ENCODE results near the gene MAPKAP1.

MAPKAP1 gene

DNA sequence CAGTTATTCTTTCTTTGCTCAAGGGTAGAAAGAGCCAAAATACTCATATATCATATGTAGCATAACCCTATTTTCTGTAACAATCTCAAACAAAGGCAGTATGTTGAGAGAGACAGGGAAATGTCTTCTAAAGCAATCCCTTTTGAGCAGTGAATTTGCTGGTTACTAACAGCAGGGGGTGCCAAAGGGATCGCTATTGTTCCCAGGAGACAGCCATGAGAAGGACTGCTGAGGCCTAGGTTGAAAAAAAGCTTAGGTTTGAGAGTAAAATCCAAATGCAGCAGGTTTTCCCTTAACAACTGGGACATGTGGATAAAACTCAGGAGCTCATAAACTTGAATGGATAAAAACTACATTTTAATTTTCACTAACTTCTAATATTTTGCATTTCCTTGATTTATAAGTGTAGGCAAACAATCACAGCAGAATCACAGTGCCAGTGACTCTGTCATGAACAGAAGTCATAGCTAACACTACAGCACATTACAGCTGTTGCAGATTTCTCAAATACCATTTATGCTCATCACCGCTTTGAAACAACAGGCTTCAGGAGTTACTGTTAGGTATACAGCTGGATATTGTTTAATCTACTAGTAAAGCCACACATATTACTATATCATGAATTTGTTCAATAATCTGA, 148.4 kb downstream of the MAPKAP1 start:
- peak; percentile 56 to 72 for DNase-seq

DNA sequence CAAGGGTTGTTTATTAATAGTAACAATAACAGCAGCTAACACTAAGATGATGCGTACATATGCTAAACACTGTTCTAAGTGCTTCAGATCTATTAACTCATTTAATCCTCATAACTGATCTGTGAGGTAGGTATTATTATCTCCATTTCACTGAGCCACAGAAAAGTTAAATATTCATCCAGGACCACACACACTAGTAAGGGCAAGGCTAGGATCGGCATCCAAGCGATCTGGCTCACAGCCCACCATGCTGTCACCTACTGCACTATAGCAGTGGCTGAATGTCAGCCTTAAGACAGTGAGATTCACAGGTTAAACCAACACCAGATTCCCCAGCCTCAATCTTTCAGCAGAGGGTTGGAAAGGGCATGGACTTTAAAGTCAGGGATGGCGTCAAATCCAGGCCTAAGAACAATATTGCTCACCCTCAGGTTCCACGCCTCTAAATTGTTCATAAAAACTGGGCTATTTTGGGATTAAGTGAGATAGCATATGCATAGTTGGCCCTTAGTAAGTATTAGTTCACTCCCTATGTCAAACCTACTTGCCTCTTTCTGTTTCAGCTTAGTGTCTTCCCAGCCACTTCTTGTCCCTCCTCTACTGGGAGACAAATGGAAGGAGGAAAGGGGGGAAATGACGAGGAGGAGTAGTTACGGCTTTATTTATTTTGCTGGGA, 150.8 kb downstream of the MAPKAP1 start:
- DNase-seq, result no peak

DNA sequence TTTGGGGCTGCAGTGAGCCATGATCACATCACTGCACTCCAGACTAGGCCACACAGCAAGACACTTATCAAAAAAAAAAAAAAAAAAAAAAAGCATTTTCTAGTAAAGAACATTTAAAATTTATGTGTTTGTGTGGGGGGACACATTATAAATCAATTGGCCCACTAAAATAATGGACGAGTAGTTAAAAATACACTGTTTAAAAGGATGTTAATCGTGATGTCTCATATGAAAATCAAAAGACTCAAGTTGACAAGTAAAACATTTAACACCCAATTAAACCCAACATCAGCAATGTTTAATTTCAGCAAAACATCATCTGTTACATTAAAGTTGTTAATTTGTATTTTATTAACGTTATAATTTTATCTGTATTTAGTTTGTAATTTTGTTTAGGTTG, 152.3 kb downstream of the MAPKAP1 start:
- no peak for DNase-seq

DNA sequence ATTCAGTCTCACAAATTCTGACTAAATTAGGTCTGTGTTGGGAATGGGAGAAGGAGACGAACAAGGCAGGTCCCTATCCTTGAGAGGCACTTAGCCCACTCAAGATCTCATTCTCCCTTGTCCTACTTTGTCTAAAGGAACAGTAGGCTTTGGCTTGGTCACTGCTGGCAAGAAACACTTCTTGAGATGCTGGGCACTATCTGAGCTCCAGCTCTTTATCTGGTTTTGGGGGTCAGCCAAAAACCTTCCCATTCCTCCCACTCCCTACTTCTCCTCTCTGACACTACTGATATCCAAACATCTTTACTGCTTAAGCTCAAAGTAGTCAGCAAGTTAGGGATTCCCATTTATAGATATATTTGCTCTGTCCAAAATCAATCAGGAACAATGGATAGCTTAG, 155.2 kb downstream of the MAPKAP1 start:
- no peak for DNase-seq

DNA sequence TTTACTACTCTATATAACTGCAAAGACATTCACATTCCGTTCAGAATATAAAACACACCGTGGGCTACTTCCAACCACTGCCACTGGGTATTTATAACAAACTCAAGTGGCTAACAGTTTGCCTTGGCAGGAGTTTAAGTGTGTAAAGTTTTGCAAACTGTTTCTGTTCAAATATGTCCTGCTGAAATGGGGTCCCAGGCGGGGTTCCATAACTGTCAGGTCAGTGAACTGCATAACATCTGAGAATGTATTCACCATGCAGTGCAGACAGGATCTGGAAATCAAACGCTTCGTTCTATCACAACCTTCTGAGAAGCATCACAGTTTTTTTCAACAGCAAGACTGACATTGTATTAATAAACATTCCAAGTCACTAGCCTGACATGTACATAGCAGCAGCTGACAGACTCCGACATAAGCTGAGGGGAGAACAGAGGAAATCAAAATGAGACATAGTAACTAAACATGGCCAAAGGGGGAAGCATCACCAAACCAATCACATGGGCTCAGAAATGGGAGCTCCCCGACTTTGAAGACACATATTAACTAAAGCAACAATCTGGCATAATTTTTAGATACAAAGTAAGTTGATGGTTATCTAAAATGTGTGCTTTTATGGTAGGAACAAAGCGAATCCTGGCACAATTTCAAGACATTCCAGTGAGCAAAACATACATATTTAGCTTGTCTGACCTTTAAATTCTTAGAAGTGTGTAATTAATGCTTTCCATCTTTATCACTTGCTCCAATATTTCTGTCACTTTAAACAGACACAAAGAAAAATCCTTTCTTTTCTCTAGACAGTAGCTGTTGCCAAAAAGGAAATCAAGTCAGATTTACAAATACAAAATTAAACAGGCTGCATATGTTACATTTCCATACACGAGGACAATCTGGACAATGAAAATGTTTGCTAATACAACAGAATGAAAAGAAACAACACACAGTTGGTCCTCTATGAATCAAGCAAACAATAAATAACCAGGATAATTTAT, 156.8 kb downstream of the MAPKAP1 start:
- DNase-seq, result no peak

DNA sequence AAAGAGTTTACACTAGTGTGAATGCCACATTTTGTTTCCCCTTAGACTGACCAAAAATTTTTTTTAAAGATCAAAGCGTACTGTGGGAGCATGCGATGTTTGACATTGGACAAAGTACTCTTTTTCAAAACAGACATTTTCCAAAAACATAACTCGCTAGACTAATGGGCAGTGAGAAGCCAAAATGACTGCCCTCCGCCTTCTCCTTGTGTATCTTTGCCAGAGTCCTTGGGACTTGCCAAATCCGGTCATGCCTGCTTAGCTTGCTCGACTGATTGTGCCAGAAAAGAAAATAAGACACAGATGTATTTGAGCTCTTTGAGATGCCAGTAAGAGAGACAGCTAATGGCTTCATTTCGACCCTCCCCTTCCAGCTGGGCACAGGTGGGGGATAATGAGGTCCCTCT, 157.5 kb downstream of the MAPKAP1 start:
- DNase-seq, result peak in 1 of 2 experiments; percentile 55

DNA sequence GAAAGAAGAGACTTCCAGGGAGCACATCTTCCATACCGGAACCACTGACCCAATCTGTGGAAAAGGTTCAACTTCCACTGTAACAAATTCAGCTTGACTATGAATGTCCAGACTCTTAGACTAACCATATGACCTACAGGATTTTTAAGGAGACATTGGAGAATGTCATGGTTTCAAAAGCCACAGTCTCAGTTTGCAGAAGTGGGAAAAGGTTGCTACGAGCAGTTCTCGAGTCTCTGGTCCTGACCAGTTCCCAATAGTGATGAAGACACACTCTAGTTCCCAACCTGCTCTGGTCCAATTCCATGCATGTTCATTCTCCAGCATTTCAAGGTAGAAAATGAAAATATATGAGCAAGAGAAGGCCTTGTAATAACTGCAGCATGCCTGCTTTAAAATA, 158.0 kb downstream of the MAPKAP1 start:
- DNase-seq, result no peak

DNA sequence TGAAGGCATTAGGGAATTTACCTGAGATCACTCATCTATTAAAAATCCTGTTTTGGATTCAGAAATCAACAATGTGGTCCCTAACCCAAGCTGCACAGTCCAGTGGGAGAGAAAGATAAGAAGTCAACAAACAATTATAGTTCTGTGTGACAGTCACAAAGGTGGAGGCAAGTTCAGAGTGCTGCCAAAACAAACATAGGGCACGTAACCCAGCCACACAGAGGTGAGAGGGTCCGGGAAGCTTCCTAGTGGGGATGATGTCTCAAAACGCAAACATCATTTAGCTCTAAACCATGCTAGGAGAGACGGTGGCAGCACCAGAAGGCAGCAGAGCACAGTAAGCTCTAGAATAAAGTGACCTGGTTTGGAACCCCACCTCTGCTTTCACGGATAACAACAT, 158.9 kb downstream of the MAPKAP1 start:
- no peak for DNase-seq

DNA sequence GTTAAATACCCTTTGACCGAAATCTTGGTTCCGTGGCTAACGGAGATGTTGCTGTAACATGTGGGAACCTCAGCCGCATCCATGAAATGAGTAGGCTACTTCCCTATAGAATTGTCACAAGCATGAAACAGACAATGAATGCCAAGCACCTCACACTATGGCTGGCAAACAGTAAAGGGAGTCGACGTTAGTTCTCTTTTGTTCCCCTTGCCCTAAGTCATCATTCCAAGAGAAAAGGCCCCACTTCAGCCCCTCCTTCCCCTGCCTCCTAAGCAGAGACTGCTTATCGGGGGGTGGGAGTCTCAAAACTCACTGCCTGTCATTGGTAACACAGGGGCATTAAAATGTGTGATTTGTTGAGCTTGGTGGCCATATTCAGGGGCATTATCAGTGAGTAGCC, 159.6 kb downstream of the MAPKAP1 start:
- DNase-seq, result no peak

DNA sequence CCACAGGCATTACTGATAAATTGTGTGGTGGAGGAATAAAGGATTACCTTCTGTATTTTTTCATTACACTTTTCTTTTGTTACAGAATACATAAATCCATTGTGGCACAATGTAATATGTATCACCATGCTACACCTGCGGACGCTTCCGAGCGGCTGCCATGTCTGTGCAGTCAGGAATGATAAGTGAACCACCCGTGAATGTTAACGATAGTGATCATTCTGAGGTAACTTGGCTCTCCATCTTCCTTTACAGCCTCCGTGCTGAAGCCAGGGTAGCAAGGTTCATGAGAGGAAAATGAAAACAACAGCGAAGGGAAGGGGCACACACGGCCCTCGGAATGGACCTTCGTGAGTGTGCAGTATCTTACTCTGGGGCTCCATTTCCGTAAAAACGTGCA, 161.2 kb downstream of the MAPKAP1 start:
- DNase-seq, result no peak

DNA sequence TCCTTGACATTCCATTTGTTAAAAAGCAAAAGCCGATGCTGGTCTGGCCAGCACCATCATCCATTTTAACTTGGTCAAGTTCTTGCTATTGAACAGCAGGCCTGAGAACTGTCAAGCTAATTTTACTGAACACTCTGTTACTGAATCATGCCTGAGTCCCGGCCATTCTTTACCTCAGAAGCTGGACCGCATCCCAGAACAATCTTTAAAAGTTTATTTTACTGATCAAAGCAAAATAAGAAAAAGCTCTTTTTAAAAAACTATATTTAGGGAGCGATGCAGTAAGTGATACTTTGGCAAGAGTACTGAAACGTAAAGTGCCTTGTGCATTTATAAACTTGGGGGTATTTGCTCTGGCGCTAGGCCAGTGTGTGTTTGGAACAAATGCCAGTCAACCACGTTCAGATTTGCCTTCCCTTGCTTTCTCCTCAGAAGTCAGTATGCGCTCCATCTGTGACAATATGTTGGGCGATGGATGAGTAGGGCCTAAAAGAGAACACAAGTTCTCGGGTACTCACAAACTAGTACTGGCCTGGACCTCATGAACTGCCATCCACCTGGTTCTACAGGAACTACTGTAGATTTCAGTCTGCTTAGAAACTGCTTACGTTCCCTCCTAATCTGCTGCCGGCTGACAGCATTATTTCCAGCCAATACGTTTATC, 161.9 kb downstream of the MAPKAP1 start:
- DNase-seq, result peak in 1 of 2 experiments; percentile 52

DNA sequence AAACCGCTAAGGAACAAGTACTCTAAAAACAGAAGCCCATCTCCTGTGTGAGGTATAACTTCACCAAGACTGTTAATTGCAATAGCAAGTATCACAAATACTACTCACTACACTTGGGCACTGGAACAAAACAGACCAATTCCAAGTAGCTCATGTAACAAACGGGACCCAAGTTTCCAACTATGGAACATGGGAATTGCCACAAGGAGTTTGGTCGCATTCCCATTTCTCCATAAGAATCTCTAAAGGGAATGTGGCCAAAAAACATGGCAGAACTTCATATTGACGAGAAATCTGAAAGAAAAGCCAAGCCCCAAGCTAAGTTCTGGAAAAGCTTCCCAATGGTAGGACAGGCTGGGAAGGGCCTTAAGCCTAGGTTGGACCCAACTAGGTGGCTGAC, 162.5 kb downstream of the MAPKAP1 start:
- DNase-seq, result no peak

DNA sequence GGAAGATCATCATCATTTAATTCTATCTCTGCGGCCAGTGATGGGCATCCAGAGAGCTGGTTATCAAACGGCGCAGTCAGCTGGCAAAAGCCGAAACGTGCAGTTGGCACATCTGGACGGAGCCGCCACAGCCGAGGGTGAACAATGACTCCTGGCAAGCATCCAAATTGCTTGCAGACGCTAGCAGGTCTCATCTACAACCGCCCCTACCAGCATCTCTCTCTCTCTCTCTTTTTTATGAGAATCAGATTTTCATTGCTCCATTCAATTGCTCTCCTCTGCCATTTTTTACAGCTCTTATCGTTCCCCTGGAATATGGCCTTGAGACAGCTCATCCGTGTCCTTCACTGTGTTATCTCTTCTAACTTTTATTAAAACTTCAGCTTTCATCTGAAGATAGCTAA, 165.2 kb downstream of the MAPKAP1 start:
- peak; percentile 75 to 89 for DNase-seq

DNA sequence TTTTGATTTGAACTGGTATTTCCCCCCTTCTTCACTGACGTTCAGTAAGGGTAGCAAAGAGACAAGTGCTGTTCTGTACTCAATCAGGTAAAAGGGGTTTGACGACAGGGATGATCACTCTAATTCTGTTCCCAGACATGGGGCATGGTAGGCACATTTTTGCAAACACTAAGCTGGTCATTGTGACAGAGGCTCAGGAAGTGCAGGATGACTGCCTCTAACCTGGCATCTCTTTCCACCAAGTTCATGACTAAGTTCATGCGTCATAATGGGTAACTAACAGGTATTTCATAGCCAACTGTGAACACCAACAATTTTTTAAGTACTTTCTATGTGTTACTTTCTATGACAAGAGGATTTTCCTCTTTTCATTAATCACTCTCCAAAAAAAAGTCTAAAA, 166.5 kb downstream of the MAPKAP1 start:
- no peak for DNase-seq

DNA sequence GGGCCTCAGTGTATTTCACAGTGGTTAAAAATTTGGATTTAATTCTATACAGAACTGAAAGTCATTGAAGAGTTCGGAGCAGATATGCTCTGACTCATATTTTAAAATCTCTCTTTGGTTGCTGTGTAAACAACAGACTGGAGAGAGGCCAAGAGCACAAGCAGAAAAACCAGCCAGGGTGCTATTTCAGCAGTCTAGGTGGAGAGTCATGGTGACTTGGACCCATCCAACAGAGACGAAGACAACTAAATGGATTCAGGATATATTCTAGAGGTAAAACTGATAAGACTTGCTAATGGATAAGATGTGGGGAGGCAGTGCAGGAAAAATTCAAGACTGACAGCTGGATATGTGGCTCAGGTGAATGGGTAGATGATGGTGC, 168.9 kb downstream of the MAPKAP1 start:
- peak; percentile 50 to 87 for DNase-seq

DNA sequence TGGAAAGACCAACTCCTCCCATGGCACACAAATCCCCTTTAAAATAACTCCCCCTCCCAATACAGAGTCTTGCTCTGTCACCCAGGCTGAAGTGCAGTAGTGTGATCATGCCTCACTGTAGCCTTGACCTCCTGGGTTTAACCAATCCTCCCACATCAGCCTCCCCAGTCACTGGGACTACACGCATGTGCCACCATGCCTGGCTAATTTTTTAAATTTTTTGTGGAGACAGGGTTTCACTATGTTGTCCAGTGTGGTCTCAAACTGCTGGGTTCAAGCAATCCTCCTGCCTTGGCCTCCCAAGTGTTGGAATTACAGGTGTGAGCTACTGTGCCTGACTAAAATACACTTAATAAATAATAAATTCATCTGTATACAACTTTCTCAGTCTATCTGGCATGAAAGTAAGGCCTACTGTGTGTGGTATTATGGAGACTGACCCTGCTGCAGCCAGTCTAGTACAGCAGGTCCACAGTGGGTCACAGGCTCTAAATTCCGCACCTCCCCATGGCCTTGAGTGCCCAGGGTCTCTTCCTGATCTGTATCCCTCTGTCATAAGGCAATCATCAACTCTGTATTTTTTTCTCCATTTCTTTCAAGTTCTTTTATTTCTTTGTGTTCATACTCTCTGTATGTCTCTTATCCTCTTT, 169.4 kb downstream of the MAPKAP1 start:
- no peak for DNase-seq

DNA sequence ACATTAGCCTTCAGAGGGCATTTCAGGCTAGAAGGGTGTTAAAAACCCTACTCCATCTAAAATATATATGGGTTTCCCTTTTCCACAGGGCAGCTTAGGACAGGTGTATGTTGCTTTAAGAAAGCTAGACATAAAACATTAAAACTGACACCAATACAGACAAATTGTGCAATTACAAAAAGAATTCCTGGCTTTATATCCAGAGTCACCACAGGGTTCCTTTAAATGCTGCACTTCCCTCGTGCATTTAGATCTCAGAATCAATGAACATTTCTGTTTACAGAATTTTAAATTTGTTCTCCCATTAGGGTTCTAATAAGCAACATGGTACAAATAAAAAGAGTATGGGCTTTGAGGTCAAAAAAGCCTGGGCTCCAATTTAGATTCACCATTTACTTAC, 170.2 kb downstream of the MAPKAP1 start:
- DNase-seq, result peak; percentile 57 to 88

DNA sequence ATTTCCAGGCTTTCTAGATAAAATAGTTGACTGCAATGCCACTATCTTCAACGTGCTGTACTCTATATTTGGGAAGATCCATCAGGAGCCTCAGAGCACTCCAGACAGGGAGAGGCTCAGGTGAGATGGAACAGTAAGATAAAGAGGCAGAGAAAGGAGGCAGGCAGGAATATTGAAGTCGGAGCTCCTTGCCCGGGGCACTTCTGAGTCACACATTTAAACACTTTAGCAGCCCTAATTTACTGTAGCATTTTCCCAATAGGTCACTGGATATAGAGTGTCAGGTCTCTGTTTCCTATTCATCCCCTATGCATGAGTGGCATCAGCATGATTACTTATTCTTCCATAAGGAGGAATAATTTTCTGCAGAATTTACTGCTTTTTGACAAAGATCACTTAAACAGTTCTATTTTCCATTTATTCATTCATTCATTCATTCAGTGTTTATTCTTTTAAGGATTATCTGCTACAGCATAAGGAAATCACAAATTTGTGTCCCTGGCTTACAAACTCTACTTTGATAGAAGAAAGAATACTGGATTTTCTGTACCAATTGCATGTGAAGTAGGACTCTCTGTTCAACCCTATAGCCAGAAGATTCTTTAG, 170.7 kb downstream of the MAPKAP1 start:
- DNase-seq, result no peak

DNA sequence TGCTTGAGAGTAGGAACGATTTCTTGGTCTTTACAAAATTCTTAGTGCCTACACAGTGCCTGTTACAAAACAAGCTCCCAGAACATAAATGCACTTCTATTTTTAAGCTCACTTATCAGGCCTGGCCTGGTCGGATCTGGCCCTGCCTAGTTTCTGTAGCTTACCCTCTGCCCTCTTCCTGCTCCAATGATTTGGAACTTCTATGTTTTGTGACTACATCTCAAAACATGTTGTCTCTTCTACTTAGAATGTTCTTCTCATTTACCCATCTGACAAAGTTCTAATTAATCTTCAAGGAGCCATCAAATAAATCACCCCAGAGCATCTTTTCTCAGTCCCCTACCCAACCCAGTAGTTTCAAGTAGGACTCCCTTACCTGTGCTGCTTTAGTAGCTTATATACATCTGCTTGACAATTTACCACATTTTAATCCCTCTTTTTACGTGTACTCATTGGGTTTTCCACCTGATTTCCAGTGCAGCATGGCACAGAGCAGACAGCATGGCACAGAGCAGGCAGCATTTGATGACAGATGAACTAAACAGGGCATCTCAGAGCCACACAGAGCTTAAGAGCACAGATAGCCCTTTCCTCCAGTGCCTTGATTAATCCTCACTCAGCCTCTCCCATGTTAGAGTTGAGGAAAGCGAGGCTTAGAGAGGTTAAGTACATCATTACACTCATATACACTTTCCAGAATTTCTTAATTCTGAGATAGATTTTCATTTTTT, 171.9 kb downstream of the MAPKAP1 start:
- no peak for DNase-seq

DNA sequence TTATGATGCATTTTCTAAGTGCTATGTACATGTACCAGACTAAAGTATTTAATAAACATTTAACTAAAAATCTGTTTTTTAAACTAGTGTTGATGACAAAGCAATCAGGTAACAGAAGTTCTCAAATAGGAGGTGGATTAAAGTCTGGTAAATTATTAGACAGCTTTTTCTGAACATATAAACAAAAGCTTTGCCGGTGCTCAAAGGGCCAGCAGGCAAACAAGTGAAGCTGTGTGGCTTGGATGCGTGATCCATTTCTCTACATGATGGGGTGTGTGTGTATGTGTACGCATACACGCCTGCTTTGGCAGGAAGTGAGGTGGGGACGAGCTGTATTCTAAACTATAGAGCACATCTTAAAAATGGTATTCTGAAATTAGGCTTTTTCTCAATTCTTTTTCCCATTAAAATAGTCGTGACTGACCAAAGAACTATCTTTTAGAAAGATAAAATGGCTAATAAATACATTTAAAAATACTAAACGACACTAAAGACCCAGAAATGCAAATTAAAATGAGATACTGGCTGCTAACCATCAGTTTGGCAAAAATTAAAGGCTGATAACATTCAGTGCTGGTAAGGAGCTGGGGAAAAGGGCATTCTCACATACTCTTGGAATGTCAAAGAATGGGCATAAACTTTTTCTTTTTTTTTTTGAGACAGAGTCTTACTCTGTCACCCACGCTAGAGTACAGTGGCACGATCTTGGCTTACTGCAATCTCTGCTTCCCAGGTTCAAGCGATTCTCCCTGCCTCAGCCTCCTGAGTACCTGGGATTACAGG, 174.0 kb downstream of the MAPKAP1 start:
- DNase-seq, result no peak

DNA sequence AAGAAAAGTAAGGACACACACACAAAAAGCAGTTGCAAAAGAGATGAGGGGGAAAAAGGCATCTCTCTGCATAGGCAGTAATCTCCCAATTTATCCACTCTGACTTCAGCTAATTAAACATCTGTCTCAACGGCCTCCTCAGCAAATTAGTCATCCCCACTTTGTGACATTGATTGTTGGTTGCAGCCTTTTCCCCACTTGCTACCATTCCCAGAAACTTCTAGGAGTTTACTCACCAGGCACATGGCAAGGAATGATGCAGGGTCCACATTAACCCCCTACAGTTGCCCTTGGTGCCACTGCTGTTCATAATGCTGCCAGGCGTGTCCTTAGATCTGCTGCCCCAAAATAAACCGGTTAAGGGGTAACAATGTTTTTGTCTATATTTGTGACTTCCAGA, 174.6 kb downstream of the MAPKAP1 start:
- no peak for DNase-seq

Measured in NCI-H2081 (cell line).